ENCODE measurements around the gene NDUFA8. TPM values are rescaled to one million over a fixed set of nuclear protein-coding genes. Genes with fewer than 3 reads are reported as not detected.

The NDUFA8 gene
- total and polyA plus RNA-seq, 9 of the 15 experiments (the other 6 are each of a cell fraction or from before 2014, with no cell fraction given) = 105 to 212 (median 133) TPM

DNA sequence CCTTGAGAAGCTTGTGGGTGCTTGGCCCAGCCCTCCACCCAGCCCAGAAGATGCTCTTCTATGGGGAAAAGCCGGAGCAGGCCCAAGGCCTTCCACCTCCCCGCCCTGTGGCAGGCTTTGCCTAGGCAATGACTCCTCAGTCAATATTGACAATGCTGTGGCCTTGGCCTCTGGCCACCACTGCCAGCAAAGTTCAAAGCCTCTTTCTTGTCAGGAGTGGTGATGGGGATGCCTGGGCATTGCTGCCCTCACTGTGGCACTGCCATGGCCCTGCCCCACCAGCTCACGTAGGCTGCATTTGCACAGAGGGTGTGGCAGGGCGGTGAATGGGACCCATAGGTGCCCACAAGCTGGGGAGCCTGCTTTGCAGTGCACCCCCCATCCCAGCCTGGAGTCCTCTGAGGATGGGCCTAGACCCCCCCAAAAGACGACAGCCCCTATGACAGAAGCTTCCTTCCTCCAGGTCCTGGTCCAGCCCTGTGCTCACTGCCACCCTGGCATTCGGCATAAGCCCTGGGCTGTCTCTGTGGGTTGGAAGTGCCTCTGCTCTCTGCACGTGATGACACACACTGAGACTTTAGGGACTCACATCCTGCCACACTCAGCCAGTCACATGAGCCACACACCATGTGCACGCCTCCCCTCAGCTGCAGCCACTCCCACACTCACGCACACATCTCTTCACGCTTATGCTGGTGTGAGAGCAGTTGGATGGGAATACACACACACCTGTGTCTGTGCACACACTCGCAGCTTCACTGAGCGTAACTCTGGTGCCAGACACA lies 31.2 kb upstream of the NDUFA8 start:
- Histone ChIP-seq H3K9me1 (ENCODE audit: control insufficient read depth, insufficient read depth, low read length) (no peaks in the 10 kb centered on the region), H3K9ac (ENCODE audit: insufficient read depth in 1 of 2, low read depth in 2 of 2, low read length in 2 of 2) (peak overlapping the region in 1 of 2 experiments; percentile 45; a peak in 1 of 4 replicates), H4K20me1 (replicated peaks; ENCODE audit: control insufficient read depth, insufficient read depth, low read length) (no peaks in the 10 kb centered on the region), H3K27me3 (ENCODE audit: control insufficient read depth in 2 of 2, insufficient read depth in 2 of 2, low read length in 2 of 2) (no peaks in the 10 kb centered on the region), H3K9me3 (replicated peaks; ENCODE audit: control insufficient read depth, insufficient read depth, low read depth, low read length) (no peaks in the 10 kb centered on the region), H3K4me1 (replicated peaks in 1 of 2; ENCODE audit: control insufficient read depth in 2 of 2, insufficient read depth in 2 of 2, low read length in 2 of 2) (peaks cover 0 to 6% of the 10 kb centered on the region in 2 experiments; a peak in 2 of 5 replicates), H3K27ac (ENCODE audit: extremely low read depth, low read depth, low read length) (no peak overlapping the region), H3K79me2 (ENCODE audit: control insufficient read depth, insufficient read depth, low read length) (no peaks in the 10 kb centered on the region), H2AFZ (ENCODE audit: low read depth, low read length) (no peak overlapping the region), H3K4me2 (ENCODE audit: insufficient read depth, low read length) (no peak overlapping the region), H3K4me3 (no peak overlapping the region), H3K36me3 (ENCODE audit: control insufficient read depth, insufficient read depth, low read length) (no peaks in the 10 kb centered on the region)
- in situ Hi-C loops (cut with MboI) = no loop called here
- intact Hi-C loops (cut with micrococcal nuclease) = no loop called here
- no TSS peak for BruUV-seq (replicated peaks)
- DNase-seq (ENCODE audit: extremely low read depth in 1 of 4, low spot score in 3 of 4) = no peak
- ATAC-seq = no peak
- no peak for FAIRE-seq
- CTCF ChIA-PET (ENCODE audit: low intra/inter-chr PET ratio) = no interaction called here
- WGBS (ENCODE audit: insufficient coverage, low coverage, missing lambda C conversion rate) = 52% methylated on average over 10 of the region's 12 CpGs
- POLR2A ChIA-PET = interaction anchor here (0.6 to 1.6 kb wide), 3 partner anchors 8 to 11 kb away, joined by 3 to 5 read pairs (median 3); no protein-coding TSS in a partner anchor
- TF ChIP-seq, protein P1, sequence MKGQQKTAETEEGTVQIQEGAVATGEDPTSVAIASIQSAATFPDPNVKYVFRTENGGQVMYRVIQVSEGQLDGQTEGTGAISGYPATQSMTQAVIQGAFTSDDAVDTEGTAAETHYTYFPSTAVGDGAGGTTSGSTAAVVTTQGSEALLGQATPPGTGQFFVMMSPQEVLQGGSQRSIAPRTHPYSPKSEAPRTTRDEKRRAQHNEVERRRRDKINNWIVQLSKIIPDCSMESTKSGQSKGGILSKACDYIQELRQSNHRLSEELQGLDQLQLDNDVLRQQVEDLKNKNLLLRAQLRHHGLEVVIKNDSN (CRISPR knock-in tag; IDR thresholded peaks at IDR 0.05) = peak; percentile 54
- peak; percentile 39; the same call in 1 of the 2 replicates for TF ChIP-seq BHLHE40 (IDR thresholded peaks at IDR 0.05; ENCODE audit: low read length)
- TF ChIP-seq ZKSCAN8 (CRISPR knock-in tag; IDR thresholded peaks at IDR 0.05) = no peak

DNA sequence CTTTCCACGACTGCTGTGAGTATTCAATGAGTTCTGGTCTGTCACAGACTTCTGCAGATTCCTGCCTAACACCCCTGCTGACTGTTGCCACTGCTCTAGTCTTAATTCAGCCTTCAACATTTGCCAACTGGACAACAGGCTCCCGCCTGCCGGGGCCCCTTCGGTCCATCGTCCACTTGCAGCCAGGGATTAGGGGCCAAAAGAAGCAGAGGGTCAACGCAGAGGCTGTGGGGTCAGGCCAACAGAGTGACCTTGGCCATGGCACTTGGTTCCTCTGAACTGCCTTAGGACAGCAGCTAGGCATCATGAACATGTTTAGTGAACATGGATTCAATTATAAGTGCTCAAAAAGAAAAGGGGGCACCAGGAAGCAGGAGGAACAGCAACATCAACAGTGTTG lies 28.8 kb upstream of the NDUFA8 start:
- ATAC-seq = no peak
- Histone ChIP-seq H2AFZ (ENCODE audit: low read depth, low read length) (no peak overlapping the region), H3K4me2 (ENCODE audit: insufficient read depth, low read length) (no peak overlapping the region), H3K27me3 (ENCODE audit: control insufficient read depth in 2 of 2, insufficient read depth in 2 of 2, low read length in 2 of 2) (no peaks in the 10 kb centered on the region), H3K4me3 (no peak overlapping the region), H3K4me1 (replicated peaks in 1 of 2; ENCODE audit: control insufficient read depth in 2 of 2, insufficient read depth in 2 of 2, low read length in 2 of 2) (peaks cover 0 to 6% of the 10 kb centered on the region in 2 experiments; a peak in 3 of 5 replicates), H3K79me2 (ENCODE audit: control insufficient read depth, insufficient read depth, low read length) (no peaks in the 10 kb centered on the region), H3K9ac (ENCODE audit: insufficient read depth in 1 of 2, low read depth in 2 of 2, low read length in 2 of 2) (0 out of 4 replicates have a peak overlapping the region, but pooled peaks of 1 of the 2 experiments have one; percentile 37), H3K9me1 (ENCODE audit: control insufficient read depth, insufficient read depth, low read length) (no peaks in the 10 kb centered on the region), H3K36me3 (ENCODE audit: control insufficient read depth, insufficient read depth, low read length) (no peaks in the 10 kb centered on the region), H3K9me3 (replicated peaks; ENCODE audit: control insufficient read depth, insufficient read depth, low read depth, low read length) (no peaks in the 10 kb centered on the region), H4K20me1 (replicated peaks; ENCODE audit: control insufficient read depth, insufficient read depth, low read length) (no peaks in the 10 kb centered on the region), H3K27ac (ENCODE audit: extremely low read depth, low read depth, low read length) (no peak overlapping the region)
- ChIA-PET POLR2A (interaction anchor here (0.9 kb wide), 1 partner anchor 11 kb away, joined by 4 read pairs; no protein-coding TSS in a partner anchor), CTCF (ENCODE audit: low intra/inter-chr PET ratio) (no interaction called here)
- in situ Hi-C loops (cut with MboI) = no loop called here
- DNase-seq (ENCODE audit: extremely low read depth in 1 of 4, low spot score in 3 of 4) = no peak
- WGBS (ENCODE audit: insufficient coverage, low coverage, missing lambda C conversion rate) = 56% methylated on average over 6 of the region's 6 CpGs
- intact Hi-C loops (cut with micrococcal nuclease) = no loop called here
- FAIRE-seq = no peak
- BruUV-seq (replicated peaks) = no TSS peak
- no peak for TF ChIP-seq GTF2E2 (tag; IDR thresholded peaks at IDR 0.05)
- TF ChIP-seq, protein P2, sequence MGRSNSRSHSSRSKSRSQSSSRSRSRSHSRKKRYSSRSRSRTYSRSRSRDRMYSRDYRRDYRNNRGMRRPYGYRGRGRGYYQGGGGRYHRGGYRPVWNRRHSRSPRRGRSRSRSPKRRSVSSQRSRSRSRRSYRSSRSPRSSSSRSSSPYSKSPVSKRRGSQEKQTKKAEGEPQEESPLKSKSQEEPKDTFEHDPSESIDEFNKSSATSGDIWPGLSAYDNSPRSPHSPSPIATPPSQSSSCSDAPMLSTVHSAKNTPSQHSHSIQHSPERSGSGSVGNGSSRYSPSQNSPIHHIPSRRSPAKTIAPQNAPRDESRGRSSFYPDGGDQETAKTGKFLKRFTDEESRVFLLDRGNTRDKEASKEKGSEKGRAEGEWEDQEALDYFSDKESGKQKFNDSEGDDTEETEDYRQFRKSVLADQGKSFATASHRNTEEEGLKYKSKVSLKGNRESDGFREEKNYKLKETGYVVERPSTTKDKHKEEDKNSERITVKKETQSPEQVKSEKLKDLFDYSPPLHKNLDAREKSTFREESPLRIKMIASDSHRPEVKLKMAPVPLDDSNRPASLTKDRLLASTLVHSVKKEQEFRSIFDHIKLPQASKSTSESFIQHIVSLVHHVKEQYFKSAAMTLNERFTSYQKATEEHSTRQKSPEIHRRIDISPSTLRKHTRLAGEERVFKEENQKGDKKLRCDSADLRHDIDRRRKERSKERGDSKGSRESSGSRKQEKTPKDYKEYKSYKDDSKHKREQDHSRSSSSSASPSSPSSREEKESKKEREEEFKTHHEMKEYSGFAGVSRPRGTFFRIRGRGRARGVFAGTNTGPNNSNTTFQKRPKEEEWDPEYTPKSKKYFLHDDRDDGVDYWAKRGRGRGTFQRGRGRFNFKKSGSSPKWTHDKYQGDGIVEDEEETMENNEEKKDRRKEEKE (IDR thresholded peaks at IDR 0.05; ENCODE audit: borderline replicate concordance in 1 of 2, control insufficient read depth in 1 of 2, low read depth in 2 of 2, low read length in 1 of 2) = no peak
- no peak for TF ChIP-seq POLR2B (IDR thresholded peaks at IDR 0.05; ENCODE audit: low read depth, partially characterized antibody)

Measured in K562 (cell line).